GM12878 (cell line): ENCODE measurements around the gene AP4E1. TPM values are rescaled to one million over a fixed set of nuclear protein-coding genes. Genes with fewer than 3 reads are reported as not detected.
A peak's percentile ranks its signal among the peaks of the same experiment; 100 is the strongest.

Experiments used
- ATAC-seq: fragments of 200-7000 bp; cut with Tn5 transposase; 3 replicates; pipeline ENCODE4 v1.9.1; 2020; ENCODE audit warnings: mild to moderate bottlenecking, moderate library complexity
- BruUV-seq: library from RNA; stranded (reverse); fragments of 400-500 nt; replicated peaks from 2 replicates; lab custom pipeline; 2021; lab: Mats Ljungman, UMichigan
- CTCF ChIA-PET: fragments of 300-600 bp; sonication (Branson Sonifier 250); formaldehyde crosslinking; extraction: SDS; loops from one replicate; lab custom pipeline; 2021; ENCODE audit warnings: inconsistent platforms; lab: Yijun Ruan, JAX
- POLR2A ChIA-PET: fragments of 350-600 bp; formaldehyde crosslinking; extraction: SDS; loops from one replicate; lab custom pipeline; 2021; ENCODE audit warnings: inconsistent platforms; lab: Charles Lee
- RAD21 ChIA-PET: fragments of 300-600 bp; sonication (Branson Sonifier 250); formaldehyde crosslinking; loops from one replicate; lab custom pipeline; 2023; ENCODE audit warnings: antibody characterized with exemption; ENCODE audit not compliant: unreplicated experiment; lab: Charles Lee
- SMC1A ChIA-PET: fragments of 300-600 bp; sonication (Branson Sonifier 250); formaldehyde crosslinking; loops from one replicate; lab custom pipeline; 2023; ENCODE audit not compliant: unreplicated experiment, uncharacterized antibody; lab: Charles Lee
- DNase-seq: peaks from one replicate; pipeline ENCODE4 v3.0.0-alpha.2; 2011; ENCODE audit warnings: low read depth, low spot score
- FAIRE-seq: peaks from 3 replicates; lab custom pipeline; 2011; peaks lifted over from hg19 to GRCh38; lab: Jason Lieb, UNC
- H2AFZ ChIP-seq: 2 replicates; pipeline ENCODE4 v1.6.0; 2011; ENCODE audit warnings: low read depth, low read length, control low read depth; ENCODE audit not compliant: control insufficient read depth
- H3K27ac ChIP-seq: 2 replicates; pipeline ENCODE4 v1.5.1; 2011; ENCODE audit warnings: control low read depth; ENCODE audit not compliant: control insufficient read depth, insufficient read depth
- H3K27me3 ChIP-seq, 2 experiments: replicated peaks in 1 of 2; 2 replicates each; pipeline versions ENCODE4 v1.6.0 to v1.6.1; 2011; ENCODE audit warnings: low read length in 1 of 2; ENCODE audit not compliant: control insufficient read depth in 2 of 2, insufficient read depth in 2 of 2
- H3K36me3 ChIP-seq, 2 experiments: 2 replicates each; pipeline ENCODE4 v1.5.1; 2011; ENCODE audit warnings: low read length in 1 of 2; ENCODE audit not compliant: control insufficient read depth in 2 of 2, insufficient read depth in 2 of 2
- H3K4me1 ChIP-seq: 2 replicates; pipeline ENCODE4 v1.6.1; 2011; ENCODE audit warnings: mild to moderate bottlenecking, low read length, moderate library complexity, mixed read lengths; ENCODE audit not compliant: control insufficient read depth, insufficient read depth
- H3K4me2 ChIP-seq: 2 replicates; pipeline ENCODE4 v1.6.0; 2011; ENCODE audit warnings: control low read depth; ENCODE audit not compliant: control insufficient read depth, insufficient read depth
- H3K4me3 ChIP-seq: fragments of 200-600 bp; sonication (generic); 2 replicates; pipeline ENCODE4 v1.5.1; 2016
- H3K79me2 ChIP-seq: 2 replicates; pipeline ENCODE4 v1.6.0; 2011; ENCODE audit warnings: low read length; ENCODE audit not compliant: control insufficient read depth, insufficient read depth
- H3K9ac ChIP-seq: 2 replicates; pipeline ENCODE4 v1.8.0; 2011; ENCODE audit warnings: low read length, control low read depth, mixed read lengths; ENCODE audit not compliant: control insufficient read depth, insufficient read depth
- H3K9me3 ChIP-seq: replicated peaks from 3 replicates; pipeline ENCODE4 v1.5.1; 2011; ENCODE audit warnings: mild to moderate bottlenecking, low read length; ENCODE audit not compliant: control insufficient read depth, insufficient read depth
- H4K20me1 ChIP-seq: 2 replicates; pipeline ENCODE4 v1.6.0; 2011; ENCODE audit not compliant: control insufficient read depth, insufficient read depth
- IRF4 ChIP-seq: IDR thresholded peaks from 2 replicates; pipeline ENCODE4 v1.6.1; 2011; ENCODE audit warnings: low read depth, low read length
- JUNB ChIP-seq: IDR thresholded peaks from 2 replicates; pipeline ENCODE4 v1.6.1; 2016; ENCODE audit warnings: antibody characterized with exemption, mild to moderate bottlenecking
- NR2F1 ChIP-seq: fragments of 450-650 bp; conservative IDR thresholded peaks from 2 replicates; pipeline ENCODE4 v1.6.1; 2017; ENCODE audit warnings: mild to moderate bottlenecking
- PML ChIP-seq: IDR thresholded peaks from 2 replicates; pipeline ENCODE4 v1.6.1; 2012; ENCODE audit warnings: low read length, inconsistent platforms
- POLR2AphosphoS5 ChIP-seq: IDR thresholded peaks from 2 replicates; pipeline ENCODE4 v1.6.1; 2011; ENCODE audit warnings: mild to moderate bottlenecking, low read length, inconsistent platforms
- WGBS: methylation state at CpG from one replicate; pipeline ENCODE4 v1.1.6; 2016; ENCODE audit warnings: low lambda C conversion rate; ENCODE audit not compliant: insufficient replicate concordance, insufficient coverage; ENCODE audit errors: missing lambda C conversion rate; 5-methylcytosine and 5-hydroxymethylcytosine counted together
- in situ Hi-C: fragments of 300-500 bp; cut with MboI; formaldehyde crosslinking; loops from 9 replicates; pipeline ENCODE4 v1.14.3; 2018; ENCODE audit warnings: mixed read lengths
- intact Hi-C: fragments of 100-400 bp; cut with micrococcal nuclease; formaldehyde crosslinking; loops from one replicate; pipeline ENCODE4 v1.14.2; 2022; ENCODE audit not compliant: unreplicated experiment
- polyA plus RNA-seq, 11 experiments: library from polyadenylated mRNA; depleted of rRNA in 4 of 11; unstranded in 6 of 11; stranded (reverse) in 5 of 11; fragments of >200 nt; fragmentation: Nextera tagmentation in 4 of 11; fragmentation: Illumina TruSeq in 1 of 11; extraction: Ambion mirVana in 4 of 11; extraction: Trizol in 1 of 11; gene quantifications; 1 replicate in 1 of 11; 2 replicates in 10 of 11; pipeline versions ENCODE4 v1.2.1 to v1.2.3, GENCODE V29; 2011 to 2016; ENCODE audit warnings: inconsistent platforms in 2 of 11, missing spikeins in 2 of 11, low read depth in 1 of 11
- total RNA-seq, 4 experiments: library from RNA; depleted of rRNA in 3 of 4; stranded (reverse); fragments of >200 nt in 3 of 4; fragmentation: Illumina TruSeq in 1 of 4; extraction: Trizol in 1 of 4; gene quantifications; 2 replicates each; pipeline versions ENCODE4 v1.2.1 to v1.2.3, GENCODE V29; 2013 to 2021

AP4E1 gene
- total and polyA plus RNA-seq, 10 of the 15 experiments (the other 5 are each of a cell fraction or from before 2014, with no cell fraction given) = 1.2 to 11.4 (median 6.7) TPM

DNA sequence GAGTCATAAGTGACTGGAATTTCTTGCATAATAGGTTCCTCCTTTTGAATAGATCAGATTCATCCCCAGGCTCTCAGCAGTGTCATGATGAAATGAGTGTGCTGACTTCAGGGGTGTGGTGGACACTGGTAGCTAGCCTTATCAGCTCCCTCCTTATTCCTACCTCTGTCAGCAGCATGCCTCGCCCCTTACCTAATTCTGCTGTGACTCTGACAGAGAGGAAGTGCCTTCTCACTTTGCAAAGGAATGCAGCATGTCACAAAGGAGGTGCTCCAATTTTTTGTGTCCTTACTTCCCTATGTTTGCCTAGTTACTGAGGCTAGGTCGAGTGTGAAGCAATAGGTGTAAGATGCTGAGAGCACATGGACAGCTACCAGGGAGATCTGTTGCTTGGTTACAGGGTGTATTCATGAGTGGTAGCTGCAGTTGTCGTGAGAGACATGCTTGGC, 95.6 kb downstream of the AP4E1 start:
- no peak overlapping the region for H2AFZ ChIP-seq
- no peaks in the 10 kb centered on the region for H3K79me2 ChIP-seq
- no peak for TF ChIP-seq NR2F1
- BruUV-seq = no TSS peak
- FAIRE-seq (no peak), ATAC-seq (no peak), DNase-seq (no peak)
- H4K20me1 ChIP-seq = no peaks in the 10 kb centered on the region
- no peak overlapping the region for H3K4me2 ChIP-seq
- intact Hi-C loops = no loop called here
- H3K9me3 ChIP-seq = no peaks in the 10 kb centered on the region; the same call in 2 of the 3 replicates
- in situ Hi-C loops = no loop called here
- H3K27ac ChIP-seq = no peak overlapping the region
- RAD21 ChIA-PET = no interaction called here
- 78% methylated on average over 3 of the region's 3 CpGs for WGBS
- H3K27me3 ChIP-seq = no peaks in the 10 kb centered on the region
- CTCF ChIA-PET = no interaction called here
- POLR2A ChIA-PET = no interaction called here
- H3K4me3 ChIP-seq = no peak overlapping the region
- no peak overlapping the region for H3K9ac ChIP-seq
- peaks cover 0 to 6% of the 10 kb centered on the region in 2 experiments; a peak in 2 of 4 replicates for H3K36me3 ChIP-seq
- SMC1A ChIA-PET = no interaction called here
- H3K4me1 ChIP-seq = no peaks in the 10 kb centered on the region

DNA sequence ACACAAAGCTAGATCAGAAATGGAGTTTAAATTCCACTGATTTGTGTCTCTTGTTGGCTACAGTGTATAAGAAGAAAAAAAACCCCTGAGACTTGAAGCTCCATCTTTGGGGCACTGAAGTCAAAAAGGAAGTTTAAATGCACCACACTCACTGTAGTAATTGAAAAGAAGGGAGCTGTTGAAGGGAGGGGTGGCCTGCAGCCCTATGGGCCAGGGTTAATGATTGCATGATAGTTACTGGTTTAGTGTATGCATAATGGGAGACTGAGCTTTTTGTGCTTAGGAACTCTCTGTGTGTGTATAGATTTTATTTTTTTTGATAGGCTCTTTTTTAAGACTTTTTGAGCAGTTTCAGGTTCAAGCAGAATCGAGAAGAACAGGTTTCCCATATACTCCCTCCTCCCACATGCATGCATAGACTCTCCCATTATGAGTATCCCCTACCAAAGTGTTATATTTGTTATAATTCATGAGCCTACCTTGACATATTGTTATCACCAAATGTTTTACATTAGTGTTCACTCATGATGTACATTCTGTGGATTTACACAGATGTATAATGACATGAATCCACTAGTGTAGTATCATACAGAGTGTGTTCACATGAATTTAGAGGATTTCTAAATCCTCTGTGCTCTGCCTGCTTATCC, 98.0 kb downstream of the AP4E1 start:
- in situ Hi-C loops = no loop called here
- Histone ChIP-seq H3K9ac (no peak overlapping the region), H3K79me2 (no peaks in the 10 kb centered on the region), H3K9me3 (no peaks in the 10 kb centered on the region; the same call in 2 of the 3 replicates), H4K20me1 (no peaks in the 10 kb centered on the region), H2AFZ (no peak overlapping the region), H3K36me3 (peaks cover 0 to 6% of the 10 kb centered on the region in 2 experiments; a peak in 1 of 4 replicates), H3K4me1 (no peaks in the 10 kb centered on the region), H3K27me3 (no peaks in the 10 kb centered on the region), H3K4me2 (no peak overlapping the region), H3K27ac (peak overlapping the region; percentile 13; the same call in 1 of the 2 replicates), H3K4me3 (no peak overlapping the region)
- WGBS = 0% methylated on average over 1 of the region's 1 CpG
- DNase-seq (no peak), FAIRE-seq (no peak), ATAC-seq (peak; percentile 51; the same call in 2 of the 3 replicates)
- ChIA-PET SMC1A (interaction anchor here (1.3 to 1.6 kb wide), 2 partner anchors 18 to 183 kb away, joined by 3 to 5 read pairs; no protein-coding TSS in a partner anchor), RAD21 (interaction anchor here (0.8 to 1.4 kb wide), 2 partner anchors 63 to 72 kb away, joined by 3 to 4 read pairs; no protein-coding TSS in a partner anchor), CTCF (interaction anchor here (1.3 kb wide), 1 partner anchor 28 kb away, joined by 3 read pairs; no protein-coding TSS in a partner anchor), POLR2A (interaction anchor here (1.1 kb wide), 1 partner anchor 63 kb away, joined by 5 read pairs; no protein-coding TSS in a partner anchor)
- intact Hi-C loops = no loop called here
- no TSS peak for BruUV-seq
- TF ChIP-seq IRF4 = no peak
- no peak for TF ChIP-seq PML
- 0 out of 2 replicates have a peak, but pooled peaks have one; percentile 19 for TF ChIP-seq JUNB
- no peak for TF ChIP-seq POLR2AphosphoS5
